Activated naive CD8-positive, alpha-beta T cell treated with anti-CD3 and anti-CD28 coated beads, Interleukin-2, amount 50 U/mL, for 24 hours (primary cell): Measurements from ENCODE around the gene TOMM70.

ENCODE experiments used
- ATAC-seq: fragments of 150-1000 bp; cut with Tn5 transposase; one replicate; pipeline ENCODE4 v1.10.0; 2021
- DNase-seq: peaks from one replicate; pipeline ENCODE4 v3.0.0; 2021
- H3K27ac Mint-ChIP-seq: one replicate; pipeline ENCODE4 v1.8.0; 2021; ENCODE audit warnings: mild to moderate bottlenecking, mixed read lengths
- H3K27me3 Mint-ChIP-seq: one replicate; pipeline ENCODE4 v1.8.0; 2021; ENCODE audit warnings: mixed read lengths
- H3K36me3 Mint-ChIP-seq: one replicate; pipeline ENCODE4 v1.8.0; 2021; ENCODE audit warnings: low read depth, mixed read lengths
- H3K4me1 Mint-ChIP-seq: one replicate; pipeline ENCODE4 v1.8.0; 2021; ENCODE audit warnings: mixed read lengths
- H3K4me3 Mint-ChIP-seq: one replicate; pipeline ENCODE4 v1.8.0; 2021; ENCODE audit warnings: mild to moderate bottlenecking, moderate library complexity, mixed read lengths
- H3K9me3 Mint-ChIP-seq: one replicate; pipeline ENCODE4 v1.8.0; 2021; ENCODE audit warnings: mixed read lengths

The TOMM70 gene

GRCh38 chr3:100423611-100424010 lies 22.7 kb upstream of the TOMM70 start:
- H3K4me1 Mint-ChIP-seq: no peaks in the 10 kb centered on the region

GRCh38 chr3:100420885-100421284 lies 20.0 kb upstream of the TOMM70 start:
- no peak overlapping the region for H3K27ac Mint-ChIP-seq
- peaks cover 4% of the 10 kb centered on the region for H3K9me3 Mint-ChIP-seq
- H3K4me1 Mint-ChIP-seq: no peaks in the 10 kb centered on the region
- no peak for ATAC-seq
- DNase-seq: no peak
- peaks cover 2% of the 10 kb centered on the region for H3K27me3 Mint-ChIP-seq
- no peak overlapping the region for H3K4me3 Mint-ChIP-seq
- H3K36me3 Mint-ChIP-seq: peaks cover 1% of the 10 kb centered on the region

More at GRCh38 chr3:100423611-100424010, 22.7 kb upstream of the TOMM70 start:
- H3K27ac Mint-ChIP-seq: no peak overlapping the region
- H3K36me3 Mint-ChIP-seq: peaks cover under 1% of the 10 kb centered on the region
- ATAC-seq (no peak), DNase-seq (no peak)
- no peak overlapping the region for H3K4me3 Mint-ChIP-seq
- H3K9me3 Mint-ChIP-seq: no peaks in the 10 kb centered on the region
- H3K27me3 Mint-ChIP-seq: peaks cover under 1% of the 10 kb centered on the region

GRCh38 chr3:100419406-100419805 lies 18.5 kb upstream of the TOMM70 start:
- DNase-seq: no peak
- no peak for ATAC-seq
- peaks cover 3% of the 10 kb centered on the region for H3K36me3 Mint-ChIP-seq
- no peaks in the 10 kb centered on the region for H3K4me1 Mint-ChIP-seq
- peaks cover 4% of the 10 kb centered on the region for H3K9me3 Mint-ChIP-seq
- H3K27ac Mint-ChIP-seq: no peak overlapping the region
- peaks cover 2% of the 10 kb centered on the region for H3K27me3 Mint-ChIP-seq
- no peak overlapping the region for H3K4me3 Mint-ChIP-seq

- Mint-ChIP-seq H3K4me1 (peaks cover 3% of the 10 kb centered on the region), H3K27me3 (peaks cover 2% of the 10 kb centered on the region), H3K4me3 (no peak overlapping the region), H3K36me3 (peaks cover 12% of the 10 kb centered on the region), H3K9me3 (peaks cover 13% of the 10 kb centered on the region), H3K27ac (no peak overlapping the region)
- no peak for DNase-seq
- ATAC-seq: no peak
These were observed 16.0 kb upstream of the TOMM70 start for GRCh38 chr3:100416863-100417262.

- DNase-seq: no peak
- Mint-ChIP-seq H3K36me3 (peaks cover 17% of the 10 kb centered on the region), H3K9me3 (peaks cover 19% of the 10 kb centered on the region), H3K27me3 (peaks cover 2% of the 10 kb centered on the region), H3K4me3 (no peak overlapping the region), H3K4me1 (peaks cover 3% of the 10 kb centered on the region), H3K27ac (no peak overlapping the region)
- ATAC-seq: no peak
These were observed 15.3 kb upstream of the TOMM70 start for GRCh38 chr3:100416176-100416575.

GRCh38 chr3:100413613-100414012 lies 12.7 kb upstream of the TOMM70 start:
- H3K4me3 Mint-ChIP-seq: no peak overlapping the region
- DNase-seq (no peak), ATAC-seq (no peak)
- H3K27me3 Mint-ChIP-seq: peaks cover 1% of the 10 kb centered on the region
- no peak overlapping the region for H3K27ac Mint-ChIP-seq
- H3K9me3 Mint-ChIP-seq: peaks cover 25% of the 10 kb centered on the region
- peaks cover 25% of the 10 kb centered on the region for H3K36me3 Mint-ChIP-seq
- H3K4me1 Mint-ChIP-seq: peaks cover 3% of the 10 kb centered on the region

- Mint-ChIP-seq H3K27ac (no peak overlapping the region), H3K27me3 (no peaks in the 10 kb centered on the region), H3K4me3 (no peak overlapping the region), H3K9me3 (peaks cover 25% of the 10 kb centered on the region), H3K36me3 (peaks cover 24% of the 10 kb centered on the region), H3K4me1 (peaks cover 3% of the 10 kb centered on the region)
- no peak for ATAC-seq
- no peak for DNase-seq
These were observed 12.2 kb upstream of the TOMM70 start for GRCh38 chr3:100412912-100413590.

- DNase-seq: no peak
- Mint-ChIP-seq H3K4me1 (peaks cover 3% of the 10 kb centered on the region), H3K4me3 (no peak overlapping the region), H3K9me3 (peaks cover 30% of the 10 kb centered on the region), H3K27ac (no peak overlapping the region), H3K27me3 (no peaks in the 10 kb centered on the region), H3K36me3 (peaks cover 37% of the 10 kb centered on the region)
- no peak for ATAC-seq
These were observed 10.4 kb upstream of the TOMM70 start for GRCh38 chr3:100411091-100411982.

- H3K4me1 Mint-ChIP-seq: peaks cover 20% of the 10 kb centered on the region
- no peak for ATAC-seq
- H3K27ac Mint-ChIP-seq: no peak overlapping the region
- peaks cover 42% of the 10 kb centered on the region for H3K36me3 Mint-ChIP-seq
- H3K4me3 Mint-ChIP-seq: no peak overlapping the region
- no peaks in the 10 kb centered on the region for H3K27me3 Mint-ChIP-seq
- no peak for DNase-seq
- H3K9me3 Mint-ChIP-seq: peaks cover 29% of the 10 kb centered on the region
These were observed 7.2 kb upstream of the TOMM70 start for GRCh38 chr3:100407977-100408532.

GRCh38 chr3:100407164-100407563 lies 6.3 kb upstream of the TOMM70 start:
- DNase-seq (no peak), ATAC-seq (no peak)
- Mint-ChIP-seq H3K36me3 (peaks cover 35% of the 10 kb centered on the region), H3K27ac (no peak overlapping the region), H3K27me3 (no peaks in the 10 kb centered on the region), H3K4me1 (peaks cover 29% of the 10 kb centered on the region), H3K4me3 (no peak overlapping the region), H3K9me3 (peaks cover 24% of the 10 kb centered on the region)

- ATAC-seq: no peak
- peaks cover 47% of the 10 kb centered on the region for H3K4me1 Mint-ChIP-seq
- no peak for DNase-seq
- H3K4me3 Mint-ChIP-seq: peak overlapping the region; percentile 96
- H3K27ac Mint-ChIP-seq: no peak overlapping the region
- H3K36me3 Mint-ChIP-seq: peaks cover 31% of the 10 kb centered on the region
- peaks cover 13% of the 10 kb centered on the region for H3K9me3 Mint-ChIP-seq
- no peaks in the 10 kb centered on the region for H3K27me3 Mint-ChIP-seq
These were observed 3.3 kb upstream of the TOMM70 start for GRCh38 chr3:100404250-100404548.

GRCh38 chr3:100403362-100404249 lies 2.7 kb upstream of the TOMM70 start:
- Mint-ChIP-seq H3K4me3 (peak overlapping the region; percentile 96), H3K27me3 (no peaks in the 10 kb centered on the region), H3K9me3 (peaks cover 13% of the 10 kb centered on the region), H3K36me3 (peaks cover 34% of the 10 kb centered on the region), H3K4me1 (peaks cover 51% of the 10 kb centered on the region), H3K27ac (no peak overlapping the region)
- ATAC-seq (no peak), DNase-seq (no peak)

- no peaks in the 10 kb centered on the region for H3K27me3 Mint-ChIP-seq
- H3K36me3 Mint-ChIP-seq: peaks cover 36% of the 10 kb centered on the region
- peaks cover 56% of the 10 kb centered on the region for H3K4me1 Mint-ChIP-seq
- no peak for DNase-seq
- H3K27ac Mint-ChIP-seq: no peak overlapping the region
- H3K4me3 Mint-ChIP-seq: peak overlapping the region; percentile 96
- H3K9me3 Mint-ChIP-seq: peaks cover 12% of the 10 kb centered on the region
- no peak for ATAC-seq
These were observed 2.0 kb upstream of the TOMM70 start for GRCh38 chr3:100402891-100403290.

- peak overlapping the region; percentile 96 for H3K4me3 Mint-ChIP-seq
- peaks cover 33% of the 10 kb centered on the region for H3K36me3 Mint-ChIP-seq
- H3K4me1 Mint-ChIP-seq: peaks cover 62% of the 10 kb centered on the region
- H3K27ac Mint-ChIP-seq: peak overlapping the region; percentile 98
- DNase-seq: no peak
- no peak for ATAC-seq
- H3K9me3 Mint-ChIP-seq: peaks cover 5% of the 10 kb centered on the region
- no peaks in the 10 kb centered on the region for H3K27me3 Mint-ChIP-seq
These were observed 1.4 kb upstream of the TOMM70 start for GRCh38 chr3:100402256-100402655.
